M059J (cell line): ENCODE results near the gene APOD. TPM values are rescaled to one million over a fixed set of nuclear protein-coding genes. Genes with fewer than 3 reads are reported as not detected.
"Not testable (repeated sequence)": the region's sequence is repeated elsewhere in the genome, so short reads cannot be mapped to it uniquely, and the experiment has no call there.

ENCODE experiments used
- DNase-seq: peaks from one replicate; pipeline ENCODE4 v3.0.0-alpha.2; 2012; ENCODE audit warnings: low read depth
- total RNA-seq: library from RNA; depleted of rRNA; stranded (reverse); fragments of >200 nt; shearing (Covaris generic); gene quantifications from 2 replicates; pipeline ENCODE4 v1.2.3, GENCODE V29; 2014; rRNA removed

Gene APOD
- not detected in 2 replicates for total RNA-seq

GRCh38 chr3:195583831-195584542, at the start of gene APOD:
Gene APOD, minus strand, starts transcription at chr3:195583940. Its CDS starts 4,479 bp downstream, at chr3:195579461.
- DNase-seq = no peak

GRCh38 chr3:195633351-195633750, 49.6 kb upstream of the APOD start:
- DNase-seq = not testable (repeated sequence)

GRCh38 chr3:195632501-195633185, 48.9 kb upstream of the APOD start:
- DNase-seq = not testable (repeated sequence)

GRCh38 chr3:195632046-195632445, 48.3 kb upstream of the APOD start:
- not testable (repeated sequence) for DNase-seq

GRCh38 chr3:195630938-195631495, 47.3 kb upstream of the APOD start:
- DNase-seq = not testable (repeated sequence)

GRCh38 chr3:195630086-195630917, 46.6 kb upstream of the APOD start:
- DNase-seq = not testable (repeated sequence)

- DNase-seq = not testable (repeated sequence)
Observed at GRCh38 chr3:195629682-195630081, 45.9 kb upstream of the APOD start.

- not testable (repeated sequence) for DNase-seq
Observed at GRCh38 chr3:195628386-195628920, 44.7 kb upstream of the APOD start.

- DNase-seq = not testable (repeated sequence)
Observed at GRCh38 chr3:195627515-195628385, 44.0 kb upstream of the APOD start.

- DNase-seq = not testable (repeated sequence)
Observed at GRCh38 chr3:195624603-195625560, 41.1 kb upstream of the APOD start.

GRCh38 chr3:195624171-195624570, 40.4 kb upstream of the APOD start:
- DNase-seq = not testable (repeated sequence)

GRCh38 chr3:195623217-195623965, 39.7 kb upstream of the APOD start:
- not testable (repeated sequence) for DNase-seq

GRCh38 chr3:195622523-195623170, 38.9 kb upstream of the APOD start:
- DNase-seq = not testable (repeated sequence)

- not testable (repeated sequence) for DNase-seq
Observed at GRCh38 chr3:195622012-195622411, 38.3 kb upstream of the APOD start.

GRCh38 chr3:195621095-195621494, 37.4 kb upstream of the APOD start:
- DNase-seq = not testable (repeated sequence)

- not testable (repeated sequence) for DNase-seq
Observed at GRCh38 chr3:195620476-195620875, 36.7 kb upstream of the APOD start.

- not testable (repeated sequence) for DNase-seq
Observed at GRCh38 chr3:195619591-195620369, 36.0 kb upstream of the APOD start.
